Measurements from ENCODE around the gene SPSB1.

Gene SPSB1

GRCh38 chr1:9366943-9367780, 74.5 kb downstream of the SPSB1 start:
- Histone ChIP-seq H3K27me3 (ENCODE audit: insufficient read depth, low read depth) (no peaks in the 10 kb centered on the region), H3K27ac (no peak overlapping the region), H3K4me2 (no peak overlapping the region), H3K79me2 (ENCODE audit: insufficient read depth, low read depth) (no peaks in the 10 kb centered on the region), H3K36me3 (ENCODE audit: insufficient read depth) (no peaks in the 10 kb centered on the region), H4K20me1 (ENCODE audit: insufficient read depth) (no peaks in the 10 kb centered on the region), H2AFZ (ENCODE audit: low read depth) (no peak overlapping the region), H3K4me3 (IDR thresholded peaks at IDR 0.05; ENCODE audit: insufficient read depth, low read depth, low read length) (no peak overlapping the region), H3K4me1 (ENCODE audit: low read depth, poor library complexity, severe bottlenecking) (no peaks in the 10 kb centered on the region), H3K9ac (no peak overlapping the region)
- no peak for TF ChIP-seq CTCF (conservative IDR thresholded peaks at IDR 0.05; ENCODE audit: low read depth, low read length)

- Histone ChIP-seq H3K9ac (no peak overlapping the region), H3K27ac (no peak overlapping the region), H3K36me3 (ENCODE audit: insufficient read depth) (no peaks in the 10 kb centered on the region), H2AFZ (ENCODE audit: low read depth) (no peak overlapping the region), H3K4me1 (ENCODE audit: low read depth, poor library complexity, severe bottlenecking) (no peaks in the 10 kb centered on the region), H4K20me1 (ENCODE audit: insufficient read depth) (no peaks in the 10 kb centered on the region), H3K4me3 (IDR thresholded peaks at IDR 0.05; ENCODE audit: insufficient read depth, low read depth, low read length) (no peak overlapping the region), H3K79me2 (ENCODE audit: insufficient read depth, low read depth) (no peaks in the 10 kb centered on the region), H3K27me3 (ENCODE audit: insufficient read depth, low read depth) (no peaks in the 10 kb centered on the region), H3K4me2 (no peak overlapping the region)
- no peak for TF ChIP-seq CTCF (conservative IDR thresholded peaks at IDR 0.05; ENCODE audit: low read depth, low read length)
Observed at GRCh38 chr1:9367806-9368205, 75.1 kb downstream of the SPSB1 start.

GRCh38 chr1:9368356-9368755, 75.7 kb downstream of the SPSB1 start:
- H3K27ac ChIP-seq, result no peak overlapping the region
- TF ChIP-seq CTCF (conservative IDR thresholded peaks at IDR 0.05; ENCODE audit: low read depth, low read length), result no peak
- H3K36me3 ChIP-seq (ENCODE audit: insufficient read depth), result no peaks in the 10 kb centered on the region
- H3K27me3 ChIP-seq (ENCODE audit: insufficient read depth, low read depth), result no peaks in the 10 kb centered on the region
- H3K79me2 ChIP-seq (ENCODE audit: insufficient read depth, low read depth), result no peaks in the 10 kb centered on the region
- H4K20me1 ChIP-seq (ENCODE audit: insufficient read depth), result no peaks in the 10 kb centered on the region
- H3K4me2 ChIP-seq, result no peak overlapping the region
- no peak overlapping the region for H2AFZ ChIP-seq (ENCODE audit: low read depth)
- no peaks in the 10 kb centered on the region for H3K4me1 ChIP-seq (ENCODE audit: low read depth, poor library complexity, severe bottlenecking)
- no peak overlapping the region for H3K9ac ChIP-seq
- H3K4me3 ChIP-seq (IDR thresholded peaks at IDR 0.05; ENCODE audit: insufficient read depth, low read depth, low read length), result no peak overlapping the region

- H3K4me3 ChIP-seq (IDR thresholded peaks at IDR 0.05; ENCODE audit: insufficient read depth, low read depth, low read length), result no peak overlapping the region
- no peak overlapping the region for H3K27ac ChIP-seq
- no peaks in the 10 kb centered on the region for H3K27me3 ChIP-seq (ENCODE audit: insufficient read depth, low read depth)
- no peaks in the 10 kb centered on the region for H3K79me2 ChIP-seq (ENCODE audit: insufficient read depth, low read depth)
- H2AFZ ChIP-seq (ENCODE audit: low read depth), result no peak overlapping the region
- no peaks in the 10 kb centered on the region for H3K4me1 ChIP-seq (ENCODE audit: low read depth, poor library complexity, severe bottlenecking)
- no peak overlapping the region for H3K9ac ChIP-seq
- no peaks in the 10 kb centered on the region for H4K20me1 ChIP-seq (ENCODE audit: insufficient read depth)
- no peaks in the 10 kb centered on the region for H3K36me3 ChIP-seq (ENCODE audit: insufficient read depth)
- H3K4me2 ChIP-seq, result no peak overlapping the region
- TF ChIP-seq CTCF (conservative IDR thresholded peaks at IDR 0.05; ENCODE audit: low read depth, low read length), result no peak
Observed at GRCh38 chr1:9369964-9370788, 77.5 kb downstream of the SPSB1 start.

All from KMS-11 (cell line).